ENCODE results near the gene UBAP2.

UBAP2 gene

DNA sequence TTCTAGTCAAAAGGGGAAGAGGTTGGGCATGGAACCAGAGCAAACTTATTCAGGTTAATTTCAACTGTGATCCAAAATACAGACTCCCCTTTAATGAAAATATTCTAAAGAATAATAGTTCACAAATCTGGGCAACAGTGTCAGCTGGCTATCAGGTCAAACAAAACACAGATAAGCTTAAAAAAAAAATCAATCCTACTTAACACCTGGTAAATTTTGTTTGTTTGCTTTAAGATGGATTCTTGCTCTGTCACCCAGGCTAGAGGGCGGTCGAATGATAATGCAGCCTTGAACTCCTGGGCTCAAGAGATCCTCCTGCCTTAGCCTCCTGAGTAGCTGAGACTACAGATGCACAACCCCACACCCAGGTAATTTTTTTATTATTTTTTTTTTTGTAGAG lies 89.0 kb downstream of the UBAP2 start:
- H3K4me3 ChIP-seq (ENCODE audit: low read depth, low read length) = no peak overlapping the region
- H3K27ac ChIP-seq = no peak overlapping the region
- no peak for TF ChIP-seq CTCF (IDR thresholded peaks at IDR 0.05; ENCODE audit: low read depth, low read length)
- H3K27me3 ChIP-seq (ENCODE audit: insufficient read depth, low read depth, severe bottlenecking) = no peaks in the 10 kb centered on the region
- H3K36me3 ChIP-seq = peaks cover 27% of the 10 kb centered on the region
- no peak for DNase-seq
- H3K9me3 ChIP-seq (ENCODE audit: severe bottlenecking) = no peaks in the 10 kb centered on the region

GRCh38 chr9:33956544-33956943 lies 92.1 kb downstream of the UBAP2 start:
- H3K9me3 ChIP-seq (ENCODE audit: severe bottlenecking) = no peaks in the 10 kb centered on the region
- TF ChIP-seq CTCF (IDR thresholded peaks at IDR 0.05; ENCODE audit: low read depth, low read length) = no peak
- H3K27me3 ChIP-seq (ENCODE audit: insufficient read depth, low read depth, severe bottlenecking) = no peaks in the 10 kb centered on the region
- H3K36me3 ChIP-seq = peaks cover 47% of the 10 kb centered on the region
- H3K27ac ChIP-seq = no peak overlapping the region
- no peak overlapping the region for H3K4me3 ChIP-seq (ENCODE audit: low read depth, low read length)
- DNase-seq = no peak

- no peak for TF ChIP-seq CTCF (IDR thresholded peaks at IDR 0.05; ENCODE audit: low read depth, low read length)
- no peak for DNase-seq
- Histone ChIP-seq H3K36me3 (peaks cover 65% of the 10 kb centered on the region), H3K27ac (no peak overlapping the region), H3K27me3 (ENCODE audit: insufficient read depth, low read depth, severe bottlenecking) (no peaks in the 10 kb centered on the region), H3K4me3 (ENCODE audit: low read depth, low read length) (no peak overlapping the region), H3K9me3 (ENCODE audit: severe bottlenecking) (no peaks in the 10 kb centered on the region)
Measured at GRCh38 chr9:33952066-33952465, 96.6 kb downstream of the UBAP2 start.

DNA sequence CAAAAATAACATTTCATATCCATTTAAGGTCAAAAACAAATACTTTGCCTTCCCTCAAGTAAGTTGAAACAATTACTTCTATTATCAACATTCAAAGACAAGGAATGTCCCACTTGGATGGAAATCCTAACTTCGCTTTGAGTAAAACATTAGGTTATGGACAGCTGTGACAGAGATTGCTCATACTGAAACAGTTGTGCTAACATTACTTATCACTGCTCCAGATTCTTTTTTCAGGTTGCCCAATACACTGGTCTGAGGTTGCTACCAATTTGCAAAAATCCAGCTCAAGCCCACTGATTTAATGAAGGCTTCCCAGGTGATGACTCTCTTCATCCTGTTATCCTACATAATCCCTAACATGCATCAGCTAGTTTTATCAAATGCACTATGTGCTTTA lies 98.3 kb downstream of the UBAP2 start:
- Histone ChIP-seq H3K27ac (no peak overlapping the region), H3K9me3 (ENCODE audit: severe bottlenecking) (no peaks in the 10 kb centered on the region), H3K27me3 (ENCODE audit: insufficient read depth, low read depth, severe bottlenecking) (no peaks in the 10 kb centered on the region), H3K36me3 (peaks cover 67% of the 10 kb centered on the region), H3K4me3 (ENCODE audit: low read depth, low read length) (no peak overlapping the region)
- TF ChIP-seq CTCF (IDR thresholded peaks at IDR 0.05; ENCODE audit: low read depth, low read length) = no peak
- DNase-seq = no peak

DNA sequence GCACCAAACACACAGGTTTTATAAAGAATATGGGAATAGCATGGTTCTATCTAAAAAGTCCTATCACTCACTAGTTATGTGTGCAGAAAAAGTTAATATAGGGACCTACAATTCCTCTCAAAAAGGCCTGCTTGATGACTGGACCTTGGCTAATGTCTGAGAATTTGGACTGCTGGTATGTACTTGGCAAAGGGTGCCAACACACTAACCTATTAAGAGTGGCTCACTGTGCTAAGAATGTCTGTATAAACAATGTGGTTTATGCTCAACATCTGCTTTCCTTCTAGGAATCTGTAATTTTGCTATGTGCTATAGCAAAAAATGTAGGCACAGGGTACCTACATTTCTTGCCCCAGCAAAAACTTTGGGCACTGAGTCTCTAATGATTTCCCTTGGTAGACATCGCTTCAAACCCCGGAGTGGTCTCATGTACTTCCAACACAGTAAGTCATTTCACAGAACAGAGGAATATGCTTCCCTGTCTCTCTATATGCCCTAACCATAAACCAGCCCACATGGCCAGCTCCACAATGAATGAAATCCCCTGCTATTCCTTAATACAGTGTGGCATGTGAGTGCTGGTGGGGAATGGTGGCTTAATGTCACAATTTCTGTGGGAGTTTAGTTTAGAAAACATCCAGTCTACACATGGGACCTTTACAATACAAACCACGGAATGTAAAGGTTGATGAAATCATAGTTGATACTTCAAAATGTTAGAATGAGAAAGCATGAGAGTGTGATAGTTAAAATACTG lies 101.7 kb downstream of the UBAP2 start:
- Histone ChIP-seq H3K9me3 (ENCODE audit: severe bottlenecking) (no peaks in the 10 kb centered on the region), H3K27me3 (ENCODE audit: insufficient read depth, low read depth, severe bottlenecking) (no peaks in the 10 kb centered on the region), H3K4me3 (ENCODE audit: low read depth, low read length) (no peak overlapping the region), H3K27ac (no peak overlapping the region), H3K36me3 (peaks cover 76% of the 10 kb centered on the region)
- no peak for TF ChIP-seq CTCF (IDR thresholded peaks at IDR 0.05; ENCODE audit: low read depth, low read length)
- DNase-seq = no peak

GRCh38 chr9:33943389-33943788 lies 105.3 kb downstream of the UBAP2 start:
- TF ChIP-seq CTCF (IDR thresholded peaks at IDR 0.05; ENCODE audit: low read depth, low read length) = no peak
- Histone ChIP-seq H3K9me3 (ENCODE audit: severe bottlenecking) (no peaks in the 10 kb centered on the region), H3K36me3 (peaks cover 68% of the 10 kb centered on the region), H3K4me3 (ENCODE audit: low read depth, low read length) (no peak overlapping the region), H3K27me3 (ENCODE audit: insufficient read depth, low read depth, severe bottlenecking) (no peaks in the 10 kb centered on the region), H3K27ac (no peak overlapping the region)
- no peak for DNase-seq
